ENCODE data around the gene KDSR. TPM values are rescaled to one million over a fixed set of nuclear protein-coding genes. Genes with fewer than 3 reads are reported as not detected.
"Not testable (repeated sequence)": the region's sequence is repeated elsewhere in the genome, so short reads cannot be mapped to it uniquely, and the experiment has no call there.

The KDSR gene
- total and polyA plus RNA-seq, 2 of the 13 experiments (the other 11 are each of a cell fraction or from before 2014, with no cell fraction given) = 10.4 to 20.9 TPM

DNA sequence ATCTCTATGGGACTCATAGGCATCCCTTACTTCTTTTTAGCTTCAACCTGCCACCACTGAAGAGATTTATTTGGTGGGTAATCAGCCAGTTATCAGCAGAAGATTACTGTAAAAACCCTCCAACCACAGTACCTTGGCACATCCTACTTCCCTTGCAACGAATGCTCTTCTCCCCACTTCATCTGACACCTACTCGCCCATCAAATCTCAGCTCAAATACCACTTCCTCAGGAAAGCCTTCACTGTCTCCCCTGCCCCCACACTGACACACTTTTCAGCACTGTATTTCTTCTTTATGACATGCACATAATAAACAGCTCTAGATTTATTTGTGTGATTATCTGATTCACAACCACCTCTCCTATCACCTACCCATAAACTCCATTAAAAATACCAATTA, 3.1 kb downstream of the KDSR start:
- H3K36me3 ChIP-seq (replicated peaks in 1 of 2; ENCODE audit: control insufficient read depth in 1 of 2, insufficient read depth in 2 of 2, low read length in 2 of 2) = peaks cover 4 to 34% of the 10 kb centered on the region in 2 experiments; a peak in 3 of 5 replicates
- H3K4me2 ChIP-seq (ENCODE audit: low read depth, low read length) = no peak overlapping the region
- no peak for ATAC-seq
- H3K9me3 ChIP-seq (ENCODE audit: low read length) = peaks cover 5% of the 10 kb centered on the region; the same call in 1 of the 2 replicates
- intact Hi-C loops (cut with micrococcal nuclease; ENCODE audit: unreplicated experiment) (no loop called here), in situ Hi-C loops (cut with HindIII; ENCODE audit: extremely low pct_ligation_motif_present, low pct_unique_long_range_greater_than_20kb) (no loop called here)
- H2AFZ ChIP-seq (ENCODE audit: low read length) = no peak overlapping the region
- CTCF ChIA-PET (ENCODE audit: low intra/inter-chr PET ratio, low total read pairs) = no interaction called here
- no peak overlapping the region for H3K9ac ChIP-seq (ENCODE audit: insufficient read depth, low read depth, low read length)
- peaks cover 39% of the 10 kb centered on the region for H3K79me2 ChIP-seq (ENCODE audit: insufficient read depth, low read length)
- H3K27me3 ChIP-seq (ENCODE audit: control insufficient read depth in 1 of 2, insufficient read depth in 2 of 2, low read length in 2 of 2) = no peaks in the 10 kb centered on the region; a peak in 1 of 5 replicates
- no peak overlapping the region for H3K27ac ChIP-seq (ENCODE audit: extremely low read length, insufficient read depth, low read length)
- no peak for TF ChIP-seq NFYB (CRISPR knock-in tag; IDR thresholded peaks at IDR 0.05)
- no peak for TF ChIP-seq ZNF550 (CRISPR knock-in tag; IDR thresholded peaks at IDR 0.05; ENCODE audit: borderline replicate concordance)
- TF ChIP-seq, protein P1, sequence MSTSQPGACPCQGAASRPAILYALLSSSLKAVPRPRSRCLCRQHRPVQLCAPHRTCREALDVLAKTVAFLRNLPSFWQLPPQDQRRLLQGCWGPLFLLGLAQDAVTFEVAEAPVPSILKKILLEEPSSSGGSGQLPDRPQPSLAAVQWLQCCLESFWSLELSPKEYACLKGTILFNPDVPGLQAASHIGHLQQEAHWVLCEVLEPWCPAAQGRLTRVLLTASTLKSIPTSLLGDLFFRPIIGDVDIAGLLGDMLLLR (CRISPR knock-in tag; IDR thresholded peaks at IDR 0.05) = no peak
- no peak for TF ChIP-seq MAFG (CRISPR knock-in tag; IDR thresholded peaks at IDR 0.05)
- no peak for TF ChIP-seq CBX1 (IDR thresholded peaks at IDR 0.05; ENCODE audit: low read depth)
- TF ChIP-seq ZNF7 (CRISPR knock-in tag; IDR thresholded peaks at IDR 0.05) = no peak
- TF ChIP-seq, protein P2, sequence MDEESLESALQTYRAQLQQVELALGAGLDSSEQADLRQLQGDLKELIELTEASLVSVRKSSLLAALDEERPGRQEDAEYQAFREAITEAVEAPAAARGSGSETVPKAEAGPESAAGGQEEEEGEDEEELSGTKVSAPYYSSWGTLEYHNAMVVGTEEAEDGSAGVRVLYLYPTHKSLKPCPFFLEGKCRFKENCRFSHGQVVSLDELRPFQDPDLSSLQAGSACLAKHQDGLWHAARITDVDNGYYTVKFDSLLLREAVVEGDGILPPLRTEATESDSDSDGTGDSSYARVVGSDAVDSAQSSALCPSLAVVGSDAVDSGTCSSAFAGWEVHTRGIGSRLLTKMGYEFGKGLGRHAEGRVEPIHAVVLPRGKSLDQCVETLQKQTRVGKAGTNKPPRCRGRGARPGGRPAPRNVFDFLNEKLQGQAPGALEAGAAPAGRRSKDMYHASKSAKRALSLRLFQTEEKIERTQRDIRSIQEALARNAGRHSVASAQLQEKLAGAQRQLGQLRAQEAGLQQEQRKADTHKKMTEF (CRISPR knock-in tag; IDR thresholded peaks at IDR 0.05) = no peak
- TF ChIP-seq, protein P3, sequence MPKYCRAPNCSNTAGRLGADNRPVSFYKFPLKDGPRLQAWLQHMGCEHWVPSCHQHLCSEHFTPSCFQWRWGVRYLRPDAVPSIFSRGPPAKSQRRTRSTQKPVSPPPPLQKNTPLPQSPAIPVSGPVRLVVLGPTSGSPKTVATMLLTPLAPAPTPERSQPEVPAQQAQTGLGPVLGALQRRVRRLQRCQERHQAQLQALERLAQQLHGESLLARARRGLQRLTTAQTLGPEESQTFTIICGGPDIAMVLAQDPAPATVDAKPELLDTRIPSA (CRISPR knock-in tag; IDR thresholded peaks at IDR 0.05; ENCODE audit: borderline replicate concordance) = no peak
- no peak for TF ChIP-seq KAT8 (CRISPR knock-in tag; IDR thresholded peaks at IDR 0.05)
- TF ChIP-seq, protein P4, sequence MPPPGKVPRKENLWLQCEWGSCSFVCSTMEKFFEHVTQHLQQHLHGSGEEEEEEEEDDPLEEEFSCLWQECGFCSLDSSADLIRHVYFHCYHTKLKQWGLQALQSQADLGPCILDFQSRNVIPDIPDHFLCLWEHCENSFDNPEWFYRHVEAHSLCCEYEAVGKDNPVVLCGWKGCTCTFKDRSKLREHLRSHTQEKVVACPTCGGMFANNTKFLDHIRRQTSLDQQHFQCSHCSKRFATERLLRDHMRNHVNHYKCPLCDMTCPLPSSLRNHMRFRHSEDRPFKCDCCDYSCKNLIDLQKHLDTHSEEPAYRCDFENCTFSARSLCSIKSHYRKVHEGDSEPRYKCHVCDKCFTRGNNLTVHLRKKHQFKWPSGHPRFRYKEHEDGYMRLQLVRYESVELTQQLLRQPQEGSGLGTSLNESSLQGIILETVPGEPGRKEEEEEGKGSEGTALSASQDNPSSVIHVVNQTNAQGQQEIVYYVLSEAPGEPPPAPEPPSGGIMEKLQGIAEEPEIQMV (CRISPR knock-in tag; IDR thresholded peaks at IDR 0.05; ENCODE audit: low read depth) = no peak
- no peak for TF ChIP-seq ZNF510 (CRISPR knock-in tag; IDR thresholded peaks at IDR 0.05; ENCODE audit: low read depth)
- no peak for TF ChIP-seq ISX (CRISPR knock-in tag; conservative IDR thresholded peaks at IDR 0.05)
- no peak for TF ChIP-seq ZC3H4 (CRISPR knock-in tag; IDR thresholded peaks at IDR 0.05; ENCODE audit: borderline replicate concordance)
- no peak for TF ChIP-seq TAF1 (CRISPR knock-in tag; IDR thresholded peaks at IDR 0.05)
- TF ChIP-seq ZNF781 (CRISPR knock-in tag; IDR thresholded peaks at IDR 0.05; ENCODE audit: borderline replicate concordance, not compliant biosample characterization) = no peak
- no peak for TF ChIP-seq ZBTB42 (CRISPR knock-in tag; IDR thresholded peaks at IDR 0.05)
- peaks cover 12% of the 10 kb centered on the region for H4K20me1 ChIP-seq (ENCODE audit: insufficient read depth, low read length)
- FAIRE-seq = no peak
- DNase-seq (ENCODE audit: low spot score) = no peak
- H3K4me3 ChIP-seq (replicated peaks in 1 of 3; ENCODE audit: insufficient read depth in 1 of 3, low read depth in 2 of 3, low read length in 3 of 3) = no peak overlapping the region
- no TSS peak for BruUV-seq (replicated peaks)
- WGBS (ENCODE audit: low lambda C conversion rate) = 100% methylated on average over 2 of the region's 2 CpGs
- peaks cover 27% of the 10 kb centered on the region for H3K4me1 ChIP-seq (ENCODE audit: insufficient read depth, low read length)
- POLR2A ChIA-PET = no interaction called here

DNA sequence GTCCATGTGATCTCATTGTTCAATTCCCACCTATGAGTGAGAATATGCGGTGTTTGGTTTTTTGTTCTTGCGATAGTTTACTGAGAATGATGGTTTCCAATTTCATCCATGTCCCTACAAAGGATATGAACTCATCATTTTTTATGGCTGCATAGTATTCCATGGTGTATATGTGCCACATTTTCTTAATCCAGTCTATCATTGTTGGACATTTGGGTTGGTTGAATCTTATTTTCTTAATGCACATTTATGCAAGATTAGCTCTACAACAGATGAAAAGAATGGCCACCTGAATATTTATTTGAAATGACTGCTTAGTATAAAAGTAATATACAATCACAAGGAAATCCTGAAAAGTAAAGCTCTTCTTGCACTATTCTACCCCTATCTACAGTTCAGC, 3.6 kb downstream of the KDSR start:
- WGBS (ENCODE audit: low lambda C conversion rate) = no CpG with 5 or more reads among the region's 2 CpGs
- H3K27ac ChIP-seq (ENCODE audit: extremely low read length, insufficient read depth, low read length); DNase-seq (ENCODE audit: low spot score); intact Hi-C loops (cut with micrococcal nuclease; ENCODE audit: unreplicated experiment); POLR2A ChIA-PET; H3K27me3 ChIP-seq (ENCODE audit: control insufficient read depth in 1 of 2, insufficient read depth in 2 of 2, low read length in 2 of 2); H3K4me2 ChIP-seq (ENCODE audit: low read depth, low read length); in situ Hi-C loops (cut with HindIII; ENCODE audit: extremely low pct_ligation_motif_present, low pct_unique_long_range_greater_than_20kb); H3K9me3 ChIP-seq (ENCODE audit: low read length); FAIRE-seq; H3K9ac ChIP-seq (ENCODE audit: insufficient read depth, low read depth, low read length); H2AFZ ChIP-seq (ENCODE audit: low read length); H3K4me3 ChIP-seq (replicated peaks in 1 of 3; ENCODE audit: insufficient read depth in 1 of 3, low read depth in 2 of 3, low read length in 3 of 3); CTCF ChIA-PET (ENCODE audit: low intra/inter-chr PET ratio, low total read pairs); ATAC-seq; BruUV-seq (replicated peaks): not testable (repeated sequence)
- H3K79me2 ChIP-seq (ENCODE audit: insufficient read depth, low read length) = peaks cover 39% of the 10 kb centered on the region
- H3K36me3 ChIP-seq (replicated peaks in 1 of 2; ENCODE audit: control insufficient read depth in 1 of 2, insufficient read depth in 2 of 2, low read length in 2 of 2) = peaks cover 5 to 34% of the 10 kb centered on the region in 2 experiments; a peak in 4 of 5 replicates
- H4K20me1 ChIP-seq (ENCODE audit: insufficient read depth, low read length) = peaks cover 12% of the 10 kb centered on the region
- peaks cover 22% of the 10 kb centered on the region for H3K4me1 ChIP-seq (ENCODE audit: insufficient read depth, low read length)

Measured in HepG2 (cell line).